SIG-M5 treated with dmso at 0.1 percent for 504 hours (cell line): Measurements from ENCODE around the gene MIGA2.

Experiments used
- DNase-seq: peaks from one replicate; lab custom pipeline; 2025; ENCODE audit not compliant: unreplicated experiment; lab: John Stamatoyannopoulos, UW

Gene MIGA2

GRCh38 chr9:129010267-129010975 lies 26.0 kb upstream of the MIGA2 start:
- DNase-seq: no peak

GRCh38 chr9:129011170-129011569 lies 25.3 kb upstream of the MIGA2 start:
- no peak for DNase-seq

GRCh38 chr9:129011761-129012181 lies 24.7 kb upstream of the MIGA2 start:
- DNase-seq: no peak

- DNase-seq: no peak
Observed at GRCh38 chr9:129012343-129012742, 24.1 kb upstream of the MIGA2 start.

GRCh38 chr9:129012893-129013448 lies 23.5 kb upstream of the MIGA2 start:
- DNase-seq: no peak

- no peak for DNase-seq
Observed at GRCh38 chr9:129013674-129014073, 22.8 kb upstream of the MIGA2 start.

GRCh38 chr9:129014124-129014523 lies 22.3 kb upstream of the MIGA2 start:
- DNase-seq: no peak

- no peak for DNase-seq
Observed at GRCh38 chr9:129014608-129015007, 21.8 kb upstream of the MIGA2 start.

- DNase-seq: no peak
Observed at GRCh38 chr9:129021091-129021490, 15.3 kb upstream of the MIGA2 start.

- no peak for DNase-seq
Observed at GRCh38 chr9:129022037-129022436, 14.4 kb upstream of the MIGA2 start.

- no peak for DNase-seq
Observed at GRCh38 chr9:129023036-129023907, 13.2 kb upstream of the MIGA2 start.

- no peak for DNase-seq
Observed at GRCh38 chr9:129023908-129024233, 12.6 kb upstream of the MIGA2 start.

- peak; percentile 39 for DNase-seq
Observed at GRCh38 chr9:129026442-129027223, 9.8 kb upstream of the MIGA2 start.

GRCh38 chr9:129027224-129027684 lies 9.2 kb upstream of the MIGA2 start:
- DNase-seq: no peak

GRCh38 chr9:129027685-129028191 lies 8.7 kb upstream of the MIGA2 start:
- no peak for DNase-seq

- peak; percentile 86 for DNase-seq
Observed at GRCh38 chr9:129028192-129028966, 8.0 kb upstream of the MIGA2 start, which contains the start of gene SH3GLB2. Gene SH3GLB2, minus strand, starts transcription at chr9:129028331. Its CDS starts 177 bp downstream, at chr9:129028154.

- DNase-seq: no peak
Observed at GRCh38 chr9:129030191-129030590, 6.2 kb upstream of the MIGA2 start.

- DNase-seq: no peak
Observed at GRCh38 chr9:129031514-129031913, 4.9 kb upstream of the MIGA2 start.

- no peak for DNase-seq
Observed at GRCh38 chr9:129032541-129033159, 3.8 kb upstream of the MIGA2 start.

GRCh38 chr9:129033216-129033615 lies 3.2 kb upstream of the MIGA2 start:
- no peak for DNase-seq
